ENCODE results near the gene PTPRC.

The PTPRC gene

DNA sequence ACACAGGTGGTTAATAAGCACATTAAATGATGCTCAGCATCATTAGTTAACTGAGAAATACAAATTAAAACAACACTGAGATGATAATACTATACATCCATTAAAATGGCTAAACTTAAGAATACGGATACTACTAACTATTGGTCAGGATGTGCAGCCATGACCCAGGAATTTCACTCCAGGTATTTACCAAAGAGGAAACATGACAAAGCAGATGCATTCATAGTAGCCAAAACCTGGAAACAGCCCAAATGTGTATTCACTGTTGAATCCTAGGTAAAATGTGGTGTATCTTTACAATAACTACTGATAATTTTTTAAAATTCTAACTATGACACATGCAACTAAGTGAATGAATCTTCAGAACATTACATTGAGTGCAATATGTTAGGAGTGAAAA lies 73.0 kb downstream of the PTPRC start:
- Histone ChIP-seq H4K8ac (ENCODE audit: low read length) (no peak overlapping the region), H4K91ac (ENCODE audit: low read length) (no peak overlapping the region), H3K9me3 (ENCODE audit: control insufficient read depth, low read length) (no peaks in the 10 kb centered on the region), H3K4ac (ENCODE audit: low read depth in 1 of 2, low read length in 2 of 2) (no peak overlapping the region), H3K4me2 (ENCODE audit: low read length, poor library complexity, severe bottlenecking) (no peak overlapping the region), H3K79me1 (replicated peaks; ENCODE audit: low read length, poor library complexity, severe bottlenecking) (no peaks in the 10 kb centered on the region), H3K4me3 (ENCODE audit: insufficient read depth in 1 of 2, low read depth in 1 of 2, low read length in 2 of 2) (no peak overlapping the region), H3K4me1 (ENCODE audit: control insufficient read depth, insufficient read depth, low read depth, low read length) (no peaks in the 10 kb centered on the region), H3K36me3 (ENCODE audit: control insufficient read depth in 1 of 2, insufficient read depth in 2 of 2, low read depth in 1 of 2, low read length in 2 of 2) (no peaks in the 10 kb centered on the region), H2BK5ac (ENCODE audit: low read depth, low read length, poor library complexity, severe bottlenecking) (no peak overlapping the region), H3K27ac (ENCODE audit: low read length, poor library complexity, severe bottlenecking) (no peak overlapping the region), H2AK5ac (ENCODE audit: low read length, severe bottlenecking) (no peak overlapping the region), H3K27me3 (ENCODE audit: control insufficient read depth in 1 of 2, insufficient read depth in 1 of 2, low read length in 2 of 2) (no peaks in the 10 kb centered on the region), H3K14ac (ENCODE audit: low read length in 2 of 2) (no peak overlapping the region), H3K18ac (ENCODE audit: low read depth in 1 of 2, low read length in 2 of 2) (no peak overlapping the region), H2BK15ac (ENCODE audit: low read depth, poor library complexity, severe bottlenecking) (no peak overlapping the region), H2BK12ac (ENCODE audit: low read length in 2 of 2) (no peak overlapping the region), H3K9ac (ENCODE audit: low read length) (no peak overlapping the region), H2BK120ac (ENCODE audit: low read depth, low read length) (no peak overlapping the region), H3K23ac (ENCODE audit: low read length in 2 of 2) (no peak overlapping the region), H2AFZ (ENCODE audit: low read depth, low read length) (no peak overlapping the region)
- 100% methylated on average over 1 of the region's 1 CpG for WGBS
- DNase-seq: no peak

DNA sequence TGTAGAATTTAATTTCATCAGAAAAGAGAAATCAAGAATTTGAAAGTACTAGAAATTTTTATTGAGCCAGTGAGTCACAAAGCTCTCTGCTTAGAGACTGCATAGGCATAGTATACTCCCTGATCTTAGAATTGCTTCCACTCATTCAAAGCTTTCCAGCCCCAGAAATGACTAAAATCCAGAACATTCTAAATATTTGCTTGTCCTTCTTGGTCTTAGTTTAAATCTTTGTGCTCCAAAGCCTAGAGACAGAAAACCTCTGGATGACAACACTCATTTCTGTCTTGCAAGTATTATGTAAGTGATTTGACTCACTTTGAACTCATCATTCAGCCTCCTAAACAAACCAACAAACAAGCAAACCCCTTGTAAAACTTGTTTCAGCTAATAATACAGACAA lies 74.2 kb downstream of the PTPRC start:
- Histone ChIP-seq H3K4ac (ENCODE audit: low read depth in 1 of 2, low read length in 2 of 2) (no peak overlapping the region), H2AFZ (ENCODE audit: low read depth, low read length) (no peak overlapping the region), H2AK5ac (ENCODE audit: low read length, severe bottlenecking) (no peak overlapping the region), H3K4me2 (ENCODE audit: low read length, poor library complexity, severe bottlenecking) (no peak overlapping the region), H3K14ac (ENCODE audit: low read length in 2 of 2) (no peak overlapping the region), H2BK12ac (ENCODE audit: low read length in 2 of 2) (no peak overlapping the region), H2BK5ac (ENCODE audit: low read depth, low read length, poor library complexity, severe bottlenecking) (no peak overlapping the region), H4K91ac (ENCODE audit: low read length) (no peak overlapping the region), H3K27ac (ENCODE audit: low read length, poor library complexity, severe bottlenecking) (no peak overlapping the region), H2BK15ac (ENCODE audit: low read depth, poor library complexity, severe bottlenecking) (no peak overlapping the region), H3K9me3 (ENCODE audit: control insufficient read depth, low read length) (no peaks in the 10 kb centered on the region), H3K18ac (ENCODE audit: low read depth in 1 of 2, low read length in 2 of 2) (no peak overlapping the region), H3K4me1 (ENCODE audit: control insufficient read depth, insufficient read depth, low read depth, low read length) (no peaks in the 10 kb centered on the region), H3K36me3 (ENCODE audit: control insufficient read depth in 1 of 2, insufficient read depth in 2 of 2, low read depth in 1 of 2, low read length in 2 of 2) (no peaks in the 10 kb centered on the region), H4K8ac (ENCODE audit: low read length) (no peak overlapping the region), H3K4me3 (ENCODE audit: insufficient read depth in 1 of 2, low read depth in 1 of 2, low read length in 2 of 2) (no peak overlapping the region), H3K79me1 (replicated peaks; ENCODE audit: low read length, poor library complexity, severe bottlenecking) (no peaks in the 10 kb centered on the region), H3K27me3 (ENCODE audit: control insufficient read depth in 1 of 2, insufficient read depth in 1 of 2, low read length in 2 of 2) (no peaks in the 10 kb centered on the region), H2BK120ac (ENCODE audit: low read depth, low read length) (no peak overlapping the region), H3K9ac (ENCODE audit: low read length) (no peak overlapping the region), H3K23ac (ENCODE audit: low read length in 2 of 2) (no peak overlapping the region)
- DNase-seq: peak; percentile 40

DNA sequence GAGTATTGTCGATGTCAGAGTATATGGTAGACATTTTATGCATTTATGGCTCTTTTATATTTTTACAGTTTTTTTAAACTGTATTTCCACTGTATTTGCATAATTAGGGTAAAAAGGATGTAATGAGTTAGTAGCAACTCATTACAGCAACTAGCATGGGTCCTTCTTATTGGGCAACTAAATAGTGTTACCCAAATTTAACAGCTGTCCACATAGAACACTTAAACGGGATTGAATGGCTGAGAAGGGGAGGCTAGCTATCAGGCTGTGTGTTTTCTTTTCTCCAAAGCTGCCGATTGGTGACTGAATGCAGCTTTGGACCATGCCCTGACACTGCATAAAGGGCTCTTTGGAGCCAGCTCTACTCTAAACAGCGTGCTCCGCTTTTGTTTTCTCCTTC lies 75.4 kb downstream of the PTPRC start:
- no peak overlapping the region for H2AFZ ChIP-seq (ENCODE audit: low read depth, low read length)
- no peak overlapping the region for H2AK5ac ChIP-seq (ENCODE audit: low read length, severe bottlenecking)
- no peak for DNase-seq
- H3K18ac ChIP-seq (ENCODE audit: low read depth in 1 of 2, low read length in 2 of 2): no peak overlapping the region
- H3K27me3 ChIP-seq (ENCODE audit: control insufficient read depth in 1 of 2, insufficient read depth in 1 of 2, low read length in 2 of 2): no peaks in the 10 kb centered on the region
- no peaks in the 10 kb centered on the region for H3K79me1 ChIP-seq (replicated peaks; ENCODE audit: low read length, poor library complexity, severe bottlenecking)
- H3K4me1 ChIP-seq (ENCODE audit: control insufficient read depth, insufficient read depth, low read depth, low read length): no peaks in the 10 kb centered on the region
- no peak overlapping the region for H3K23ac ChIP-seq (ENCODE audit: low read length in 2 of 2)
- no peak overlapping the region for H3K4me2 ChIP-seq (ENCODE audit: low read length, poor library complexity, severe bottlenecking)
- no peak overlapping the region for H3K4ac ChIP-seq (ENCODE audit: low read depth in 1 of 2, low read length in 2 of 2)
- no peak overlapping the region for H4K91ac ChIP-seq (ENCODE audit: low read length)
- no peak overlapping the region for H2BK15ac ChIP-seq (ENCODE audit: low read depth, poor library complexity, severe bottlenecking)
- no peak overlapping the region for H3K27ac ChIP-seq (ENCODE audit: low read length, poor library complexity, severe bottlenecking)
- 83% methylated on average over 2 of the region's 5 CpGs for WGBS
- no peak overlapping the region for H3K14ac ChIP-seq (ENCODE audit: low read length in 2 of 2)
- no peaks in the 10 kb centered on the region for H3K36me3 ChIP-seq (ENCODE audit: control insufficient read depth in 1 of 2, insufficient read depth in 2 of 2, low read depth in 1 of 2, low read length in 2 of 2)
- no peaks in the 10 kb centered on the region for H3K9me3 ChIP-seq (ENCODE audit: control insufficient read depth, low read length)
- no peak overlapping the region for H3K4me3 ChIP-seq (ENCODE audit: insufficient read depth in 1 of 2, low read depth in 1 of 2, low read length in 2 of 2)
- H3K9ac ChIP-seq (ENCODE audit: low read length): no peak overlapping the region
- no peak overlapping the region for H2BK5ac ChIP-seq (ENCODE audit: low read depth, low read length, poor library complexity, severe bottlenecking)
- H2BK120ac ChIP-seq (ENCODE audit: low read depth, low read length): no peak overlapping the region
- no peak overlapping the region for H4K8ac ChIP-seq (ENCODE audit: low read length)
- no peak overlapping the region for H2BK12ac ChIP-seq (ENCODE audit: low read length in 2 of 2)

DNA sequence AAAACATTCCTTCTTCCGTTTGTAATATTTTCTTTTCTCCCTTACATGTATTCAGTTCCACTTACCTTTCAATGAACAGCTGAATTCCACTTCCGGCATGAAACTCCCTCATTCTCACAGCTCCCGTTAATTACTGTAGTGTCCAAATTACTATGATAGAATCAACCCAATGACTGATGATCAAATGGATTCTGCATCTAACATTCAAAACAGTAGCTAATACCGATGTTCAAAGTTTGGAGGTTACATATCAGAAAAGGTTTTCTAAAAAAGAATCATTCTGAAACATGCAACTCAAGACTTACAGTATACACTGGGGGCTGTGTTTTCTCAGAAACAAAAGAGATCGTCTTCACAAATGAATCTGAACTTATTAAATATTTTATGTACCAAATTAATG lies 77.2 kb downstream of the PTPRC start:
- Histone ChIP-seq H4K8ac (ENCODE audit: low read length) (no peak overlapping the region), H3K27me3 (ENCODE audit: control insufficient read depth in 1 of 2, insufficient read depth in 1 of 2, low read length in 2 of 2) (no peaks in the 10 kb centered on the region), H2AK5ac (ENCODE audit: low read length, severe bottlenecking) (no peak overlapping the region), H2AFZ (ENCODE audit: low read depth, low read length) (no peak overlapping the region), H3K4me1 (ENCODE audit: control insufficient read depth, insufficient read depth, low read depth, low read length) (no peaks in the 10 kb centered on the region), H3K23ac (ENCODE audit: low read length in 2 of 2) (no peak overlapping the region), H3K27ac (ENCODE audit: low read length, poor library complexity, severe bottlenecking) (no peak overlapping the region), H3K9me3 (ENCODE audit: control insufficient read depth, low read length) (no peaks in the 10 kb centered on the region), H3K14ac (ENCODE audit: low read length in 2 of 2) (no peak overlapping the region), H4K91ac (ENCODE audit: low read length) (no peak overlapping the region), H2BK12ac (ENCODE audit: low read length in 2 of 2) (no peak overlapping the region), H3K18ac (ENCODE audit: low read depth in 1 of 2, low read length in 2 of 2) (no peak overlapping the region), H2BK5ac (ENCODE audit: low read depth, low read length, poor library complexity, severe bottlenecking) (no peak overlapping the region), H3K36me3 (ENCODE audit: control insufficient read depth in 1 of 2, insufficient read depth in 2 of 2, low read depth in 1 of 2, low read length in 2 of 2) (no peaks in the 10 kb centered on the region), H2BK120ac (ENCODE audit: low read depth, low read length) (no peak overlapping the region), H3K9ac (ENCODE audit: low read length) (no peak overlapping the region), H3K4me2 (ENCODE audit: low read length, poor library complexity, severe bottlenecking) (no peak overlapping the region), H2BK15ac (ENCODE audit: low read depth, poor library complexity, severe bottlenecking) (no peak overlapping the region), H3K4me3 (ENCODE audit: insufficient read depth in 1 of 2, low read depth in 1 of 2, low read length in 2 of 2) (no peak overlapping the region), H3K4ac (ENCODE audit: low read depth in 1 of 2, low read length in 2 of 2) (no peak overlapping the region), H3K79me1 (replicated peaks; ENCODE audit: low read length, poor library complexity, severe bottlenecking) (no peaks in the 10 kb centered on the region)
- DNase-seq: no peak
- WGBS: 95% methylated on average over 3 of the region's 5 CpGs

All from mesenchymal stem cell (in vitro differentiated cells and primary cell).